Prostate gland (tissue), 2 donors: ENCODE measurements around the gene EVC2. TPM values are rescaled to one million over a fixed set of nuclear protein-coding genes. Genes with fewer than 3 reads are reported as not detected.

Experiments
- DNase-seq: peaks from one replicate; pipeline ENCODE4 v3.0.0-alpha.2; 2019; ENCODE audit warnings: low spot score
- H3K27ac ChIP-seq, 2 donors: fragments of 200-600 bp; sonication (generic); 2 replicates each; pipeline ENCODE4 v1.5.1; 2017 to 2019
- H3K27me3 ChIP-seq: fragments of 200-600 bp; sonication (generic); replicated peaks from 2 replicates; pipeline ENCODE4 v1.5.1; 2019; ENCODE audit not compliant: insufficient read depth
- H3K36me3 ChIP-seq, 2 donors: fragments of 200-600 bp; sonication (generic); 1 replicate in 1 of 2; 2 replicates in 1 of 2; pipeline versions ENCODE4 v1.5.1 to v1.8.1; 2017 to 2019
- H3K4me1 ChIP-seq: fragments of 200-600 bp; sonication (generic); replicated peaks from 2 replicates; pipeline ENCODE4 v1.5.1; 2019
- H3K4me3 ChIP-seq, 2 donors: fragments of 200-600 bp; sonication (generic); 2 replicates each; pipeline ENCODE4 v1.5.1; 2017 to 2019
- H3K9me3 ChIP-seq: fragments of 200-600 bp; sonication (generic); 2 replicates; pipeline ENCODE4 v1.5.1; 2017
- POLR2A ChIP-seq: fragments of 450-650 bp; IDR thresholded peaks from one replicate; pipeline ENCODE4 v1.6.1; 2016; ENCODE audit warnings: antibody characterized with exemption, mild to moderate bottlenecking
- POLR2AphosphoS5 ChIP-seq: sonication (generic); formaldehyde crosslinking; IDR thresholded peaks from one replicate; pipeline ENCODE4 v1.6.1; 2017; ENCODE audit warnings: antibody characterized with exemption
- WGBS: methylation state at CpG from one replicate; pipeline ENCODE4 v1.1.5; 2018; 5-methylcytosine and 5-hydroxymethylcytosine counted together
- intact Hi-C: fragments of 100-400 bp; cut with DNase I; formaldehyde crosslinking; loops from one replicate; pipeline ENCODE4 v1.14.2; 2022
- total RNA-seq, 2 donors: library from RNA; depleted of rRNA; stranded (reverse); fragments of >200 nt; gene quantifications; one replicate each; pipeline ENCODE4 v1.1.0, GENCODE V29; 2016
- TF ChIP-seq, protein P1 (sequence below), 4 experiments: fragments of 200-600 bp in 2 of 4; fragments of 450-650 bp in 2 of 4; sonication (generic) in 2 of 4; IDR thresholded peaks; 1 replicate in 3 of 4; 2 replicates in 1 of 4; pipeline ENCODE4 v1.5.1; 2016 to 2019; ENCODE audit warnings: antibody characterized with exemption in 4 of 4, mild to moderate bottlenecking in 2 of 4, moderate library complexity in 2 of 4

The EVC2 gene
- total RNA-seq, 2 donors from 2014 or later, result 7.6 to 11.0 TPM

DNA sequence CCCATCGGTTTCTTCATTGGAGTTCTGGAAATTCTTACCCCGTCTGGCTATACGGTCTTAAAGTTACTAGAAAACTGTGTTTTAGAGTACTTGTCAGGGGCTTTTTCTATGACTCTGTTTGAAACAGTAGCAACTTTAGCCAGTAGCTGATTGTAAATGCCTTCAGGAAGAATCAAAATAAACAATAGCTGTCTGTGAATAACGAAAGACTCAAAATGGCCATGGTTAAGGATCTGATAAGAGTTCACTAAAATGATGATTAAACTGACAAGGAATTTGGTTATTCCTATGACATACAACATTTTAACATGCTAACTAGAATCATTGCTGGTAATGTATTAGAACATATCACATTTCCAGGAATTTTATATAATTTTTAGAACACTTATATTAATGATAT is 191.0 kb downstream of the EVC2 start:
- Histone ChIP-seq H3K27me3 (no peaks in the 10 kb centered on the region), H3K27ac (no peak overlapping the region), H3K4me3 (no peak overlapping the region), H3K36me3 (no peaks in the 10 kb centered on the region), H3K4me1 (no peaks in the 10 kb centered on the region), H3K9me3 (no peaks in the 10 kb centered on the region)
- 79% methylated on average over 4 of the region's 4 CpGs for WGBS
- DNase-seq, result no peak
- TF ChIP-seq POLR2AphosphoS5 (no peak), POLR2A (no peak)
- TF ChIP-seq, protein P1, sequence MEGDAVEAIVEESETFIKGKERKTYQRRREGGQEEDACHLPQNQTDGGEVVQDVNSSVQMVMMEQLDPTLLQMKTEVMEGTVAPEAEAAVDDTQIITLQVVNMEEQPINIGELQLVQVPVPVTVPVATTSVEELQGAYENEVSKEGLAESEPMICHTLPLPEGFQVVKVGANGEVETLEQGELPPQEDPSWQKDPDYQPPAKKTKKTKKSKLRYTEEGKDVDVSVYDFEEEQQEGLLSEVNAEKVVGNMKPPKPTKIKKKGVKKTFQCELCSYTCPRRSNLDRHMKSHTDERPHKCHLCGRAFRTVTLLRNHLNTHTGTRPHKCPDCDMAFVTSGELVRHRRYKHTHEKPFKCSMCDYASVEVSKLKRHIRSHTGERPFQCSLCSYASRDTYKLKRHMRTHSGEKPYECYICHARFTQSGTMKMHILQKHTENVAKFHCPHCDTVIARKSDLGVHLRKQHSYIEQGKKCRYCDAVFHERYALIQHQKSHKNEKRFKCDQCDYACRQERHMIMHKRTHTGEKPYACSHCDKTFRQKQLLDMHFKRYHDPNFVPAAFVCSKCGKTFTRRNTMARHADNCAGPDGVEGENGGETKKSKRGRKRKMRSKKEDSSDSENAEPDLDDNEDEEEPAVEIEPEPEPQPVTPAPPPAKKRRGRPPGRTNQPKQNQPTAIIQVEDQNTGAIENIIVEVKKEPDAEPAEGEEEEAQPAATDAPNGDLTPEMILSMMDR (IDR thresholded peaks at IDR 0.05), result no peak
- intact Hi-C loops, result no loop called here

DNA sequence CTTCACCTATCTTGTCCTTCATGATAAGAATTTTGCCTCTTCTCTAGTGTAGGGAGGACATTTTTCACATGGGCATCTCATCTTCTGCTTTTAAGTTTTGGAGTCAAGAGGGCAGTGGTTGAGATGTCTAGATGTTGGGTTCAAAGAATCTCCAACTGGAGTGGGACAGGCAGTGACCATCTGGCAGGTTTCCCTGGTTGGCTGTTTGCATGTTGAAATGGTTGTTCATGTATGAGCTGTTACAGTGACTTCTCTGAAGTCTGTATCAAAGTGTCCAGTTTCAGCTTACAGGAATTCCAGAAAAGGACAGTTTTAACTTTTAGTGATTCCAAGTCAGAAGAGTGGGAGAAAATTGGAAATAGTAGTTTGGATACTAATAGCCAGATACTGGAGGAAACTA is 192.7 kb downstream of the EVC2 start:
- Histone ChIP-seq H3K4me1 (no peaks in the 10 kb centered on the region), H3K27me3 (no peaks in the 10 kb centered on the region), H3K27ac (no peak overlapping the region), H3K9me3 (no peaks in the 10 kb centered on the region), H3K36me3 (no peaks in the 10 kb centered on the region), H3K4me3 (no peak overlapping the region)
- no peak for DNase-seq
- TF ChIP-seq, protein P1 (IDR thresholded peaks at IDR 0.05), result no peak
- TF ChIP-seq POLR2AphosphoS5 (no peak), POLR2A (no peak)
- intact Hi-C loops, result no loop called here

Other genes starting within 250 kb of the EVC2 start
- 10 to 100 TPM; 49.0 to 55.7 TPM for gene EVC, start 2.6 kb upstream of the EVC2 start, total RNA-seq
- gene CRMP1, start 184.5 kb upstream of the EVC2 start, total RNA-seq, result 1 to 10 TPM; 1.4 to 6.0 TPM